ENCODE results near the gene FBXO17.

DNA sequence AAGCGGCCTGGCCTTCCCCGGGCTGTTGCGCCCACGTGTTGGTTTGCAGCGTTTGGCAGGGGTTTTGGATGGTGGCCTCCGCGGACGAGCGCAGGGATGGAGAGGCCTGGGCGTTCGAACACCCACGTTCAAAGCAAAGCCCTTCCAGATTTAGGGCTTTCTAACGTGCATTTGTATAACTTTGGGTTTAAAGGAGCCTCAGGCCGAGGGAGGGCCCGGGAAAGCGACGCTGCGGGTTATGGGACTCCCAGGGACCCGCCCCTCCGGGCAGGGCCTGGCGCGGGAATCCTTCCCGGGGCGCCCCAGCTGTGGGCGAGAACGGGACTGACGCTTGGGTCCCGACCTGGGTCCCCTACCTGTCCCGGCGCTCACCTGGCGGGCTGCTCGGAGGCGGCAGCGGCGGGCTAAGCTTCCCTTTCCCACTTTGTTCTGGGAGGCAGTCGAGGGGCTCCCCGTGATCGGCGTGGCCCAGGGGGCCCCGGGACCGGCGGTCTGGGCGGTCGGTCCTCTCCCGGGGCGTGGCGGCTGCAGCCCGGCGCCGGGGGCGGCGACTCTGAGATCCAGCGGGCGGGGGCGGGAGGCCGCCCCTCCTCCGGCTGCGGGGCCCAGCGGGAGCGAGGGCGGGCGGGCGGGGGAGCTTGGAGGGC is at the start of gene FBXO17:
- TF ChIP-seq, protein P1, sequence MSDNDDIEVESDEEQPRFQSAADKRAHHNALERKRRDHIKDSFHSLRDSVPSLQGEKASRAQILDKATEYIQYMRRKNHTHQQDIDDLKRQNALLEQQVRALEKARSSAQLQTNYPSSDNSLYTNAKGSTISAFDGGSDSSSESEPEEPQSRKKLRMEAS (IDR thresholded peaks at IDR 0.05; ENCODE audit: low read depth, low read length): no peak
- TF ChIP-seq CTCF (IDR thresholded peaks at IDR 0.05; ENCODE audit: low read depth, low read length): no peak
